Adrenal gland (tissue), 19 donors: ENCODE measurements around the gene AOX1. TPM values are rescaled to one million over a fixed set of nuclear protein-coding genes. Genes with fewer than 3 reads are reported as not detected.
"Not testable (repeated sequence)": the region's sequence is repeated elsewhere in the genome, so short reads cannot be mapped to it uniquely, and the experiment has no call there.

Experiments used
- DNase-seq, 7 donors: peaks; one replicate each; pipeline ENCODE4 v3.0.0-alpha.2; 2019 to 2020
- H3K27ac ChIP-seq, 5 donors: fragments of 200-600 bp; sonication (generic) in 4 of 5; 1 replicate in 3 of 5; 2 replicates in 2 of 5; pipeline versions ENCODE4 v1.5.1 to v1.8.0; 2016 to 2020; ENCODE audit warnings: mild to moderate bottlenecking in 1 of 5
- H3K27me3 ChIP-seq: fragments of 200-600 bp; 2 replicates; pipeline ENCODE4 v1.8.0; 2021
- H3K36me3 ChIP-seq, 2 donors: fragments of 200-600 bp; replicated peaks in 1 of 2; 1 replicate in 1 of 2; 2 replicates in 1 of 2; pipeline versions ENCODE4 v1.5.1 to v1.8.0; 2018 to 2022
- H3K4me1 ChIP-seq, 2 donors: fragments of 200-600 bp; replicated peaks in 1 of 2; 1 replicate in 1 of 2; 2 replicates in 1 of 2; pipeline versions ENCODE4 v1.5.1 to v1.8.0; 2018 to 2021
- H3K4me3 ChIP-seq, 4 donors: fragments of 200-600 bp; sonication (generic) in 3 of 4; one replicate each; pipeline ENCODE4 v1.5.1; 2016 to 2018
- H3K9me3 ChIP-seq, 3 donors: fragments of 200-600 bp; sonication (generic) in 1 of 3; replicated peaks in 1 of 3; 1 replicate in 2 of 3; 2 replicates in 1 of 3; pipeline versions ENCODE4 v1.5.1 to v1.8.0; 2016 to 2021
- CTCF ChIP-seq, 6 experiments: fragments of 450-650 bp in 4 of 6; fragments of 200-600 bp in 2 of 6; sonication (generic) in 1 of 6; IDR thresholded peaks; 1 replicate in 5 of 6; 2 replicates in 1 of 6; pipeline versions ENCODE4 v1.5.1 to v1.8.0; 2016 to 2021; ENCODE audit warnings: antibody characterized with exemption in 6 of 6, mild to moderate bottlenecking in 2 of 6, moderate library complexity in 1 of 6
- POLR2A ChIP-seq, 2 donors: fragments of 450-650 bp; IDR thresholded peaks; one replicate each; pipeline ENCODE4 v1.6.1; 2017; ENCODE audit warnings: antibody characterized with exemption in 2 of 2, mild to moderate bottlenecking in 2 of 2, moderate library complexity in 1 of 2
- WGBS, 4 donors: extraction: QIAGEN DNeasy Blood & Tissue Kit in 2 of 4; methylation state at CpG; one replicate each; pipeline versions ENCODE4 v1.1.5 to v1.1.7; 2013 to 2017; 5-methylcytosine and 5-hydroxymethylcytosine counted together
- intact Hi-C, 2 donors: fragments of 100-400 bp; cut with DNase I; formaldehyde crosslinking; loops; one replicate each; pipeline versions ENCODE4 v1.14.1 to v1.15.0; 2022 to 2023
- long read RNA-seq, 10 donors: library from polyadenylated mRNA in 3 of 10; unstranded in 2 of 10; stranded (forward) in 1 of 10; transcript quantifications; one replicate each; pipeline ENCODE4 v2.0.0 and lab custom pipeline, GENCODE V29; 2021 to 2026
- polyA plus RNA-seq, 3 donors: library from polyadenylated mRNA; stranded (reverse); fragments of 200-250 nt in 2 of 3; fragments of 350-450 nt in 1 of 3; fragmentation: Illumina TruSeq in 1 of 3; extraction: RNeasy Lipid Tissue Mini Kit (QIAGEN cat#74804) in 1 of 3; gene quantifications; one replicate each; pipeline ENCODE4 v1.2.3, GENCODE V29; 2013 to 2014
- total RNA-seq, 9 donors: library from RNA; depleted of rRNA in 4 of 9; stranded (reverse); fragments of >200 nt in 4 of 9; fragments of 120-200 nt in 1 of 9; fragmentation: NEBNext Ultra II Directional in 1 of 9; extraction: Animal tissue kit (Norgen Biotek cat#: 25700) in 1 of 9; gene quantifications; one replicate each; pipeline versions ENCODE4 v1.1.0 to v1.2.4, GENCODE V29; 2013 to 2023
- donor health status: healthy with polysubstance abuse.
- donor health status: Bipolar disorder and iron deficiency.
- donor health status: DM: yes; HTN: yes; CAD: no.
- donor health status: DM: no; HTN: no; CAD: no.
- donor health status: DM: no; HTN: no; CAD: no.
- donor health status: DM: yes; HTN: yes; CAD: no.

AOX1 gene
- total RNA-seq (1,000 to 10,000 TPM in 2 of 9 donors, 100 to 1,000 TPM in 7; 121 to 1,121 (median 877) TPM), polyA plus RNA-seq (100 to 1,000 TPM; 101 to 406 (median 127) TPM)
- long read RNA-seq, donor 1, full-length matches to known transcripts = 8 of 38 reads
- long read RNA-seq, donor 1, partial matches to known transcripts = 30 of 38 reads
- long read RNA-seq, donor 1, other reads (novel, unspliced or antisense) = 0 of 38 reads
- long read RNA-seq, donor 2, full-length matches to known transcripts = 1 of 9 reads
- long read RNA-seq, donor 2, partial matches to known transcripts = 8 of 9 reads
- long read RNA-seq, donor 2, other reads (novel, unspliced or antisense) = 0 of 9 reads
- long read RNA-seq, donor 3, full-length matches to known transcripts = 4 of 9 reads
- long read RNA-seq, donor 3, partial matches to known transcripts = 5 of 9 reads
- long read RNA-seq, donor 3, other reads (novel, unspliced or antisense) = 0 of 9 reads
- long read RNA-seq, donor 4, full-length matches to known transcripts = 41 of 205 reads
- long read RNA-seq, donor 4, partial matches to known transcripts = 133 of 205 reads
- long read RNA-seq, donor 4, other reads (novel, unspliced or antisense) = 31 of 205 reads
- long read RNA-seq, donor 5, full-length matches to known transcripts = 970 of 1,336 reads
- long read RNA-seq, donor 5, partial matches to known transcripts = 237 of 1,336 reads
- long read RNA-seq, donor 5, other reads (novel, unspliced or antisense) = 129 of 1,336 reads
- long read RNA-seq, donor 6, full-length matches to known transcripts = 42 of 118 reads
- long read RNA-seq, donor 6, partial matches to known transcripts = 61 of 118 reads
- long read RNA-seq, donor 6, other reads (novel, unspliced or antisense) = 15 of 118 reads
- long read RNA-seq, donor 7, full-length matches to known transcripts = 3 of 15 reads
- long read RNA-seq, donor 7, partial matches to known transcripts = 12 of 15 reads
- long read RNA-seq, donor 7, other reads (novel, unspliced or antisense) = 0 of 15 reads
- long read RNA-seq, donor 8, full-length matches to known transcripts = 4 of 4 reads
- long read RNA-seq, donor 8, partial matches to known transcripts = 0 of 4 reads
- long read RNA-seq, donor 8, other reads (novel, unspliced or antisense) = 0 of 4 reads
- long read RNA-seq, donor 9, full-length matches to known transcripts = 3 of 17 reads
- long read RNA-seq, donor 9, partial matches to known transcripts = 14 of 17 reads
- long read RNA-seq, donor 9, other reads (novel, unspliced or antisense) = 0 of 17 reads
- long read RNA-seq, donor 10, partial matches to known transcripts = 5 of 5 reads
- long read RNA-seq, donor 10, other reads (novel, unspliced or antisense) = 0 of 5 reads

- Histone ChIP-seq H3K4me1 (peaks cover 15 to 22% of the 10 kb centered on the region in 2 donors), H3K27ac (peak within 1 kb of the TSS; percentile 82 to 96 (median 88)), H3K36me3 (no peaks in the 10 kb centered on the region), H3K4me3 (peak within 1 kb of the TSS; percentile 49 to 71 (median 58)), H3K27me3 (no peaks in the 10 kb centered on the region), H3K9me3 (no peaks in the 10 kb centered on the region)
- peak; percentile 81 to 95 for TF ChIP-seq POLR2A (IDR thresholded peaks at IDR 0.05)
- no peak for TF ChIP-seq CTCF (IDR thresholded peaks at IDR 0.05)
- 1 to 4% (median 2%) methylated on average over 30 to 62 of the region's 62 CpGs for WGBS, 4 donors
- DNase-seq = peak; percentile 87 to 93 (median 91)
- intact Hi-C loops = no loop called here
Observed at GRCh38 chr2:200585730-200586643, at the start of gene AOX1. AOX1 (plus strand) TSS chr2:200586014; CDS start chr2:200586109, 95 bp downstream.

- Histone ChIP-seq H3K27ac (no peak overlapping the region), H3K27me3 (no peaks in the 10 kb centered on the region), H3K9me3 (peaks cover 0 to 4% (median 0%) of the 10 kb centered on the region in 3 donors), H3K36me3 (no peaks in the 10 kb centered on the region), H3K4me3 (no peak overlapping the region), H3K4me1 (no peaks in the 10 kb centered on the region)
- intact Hi-C loops = no loop called here
- WGBS, 4 donors = 98 to 100% (median 100%) methylated on average over 1 of the region's 1 CpG
- no peak for TF ChIP-seq CTCF (IDR thresholded peaks at IDR 0.05)
- TF ChIP-seq POLR2A (IDR thresholded peaks at IDR 0.05) = no peak
- no peak for DNase-seq
Observed at GRCh38 chr2:200538139-200538538, 47.7 kb upstream of the AOX1 start.

- no peak overlapping the region for H3K4me3 ChIP-seq
- H3K4me1 ChIP-seq = no peaks in the 10 kb centered on the region
- H3K27me3 ChIP-seq = no peaks in the 10 kb centered on the region
- intact Hi-C loops = no loop called here
- no peaks in the 10 kb centered on the region for H3K36me3 ChIP-seq
- peaks cover 0 to 4% (median 0%) of the 10 kb centered on the region in 3 donors for H3K9me3 ChIP-seq
- TF ChIP-seq POLR2A (IDR thresholded peaks at IDR 0.05) (no peak), CTCF (IDR thresholded peaks at IDR 0.05) (no peak)
- DNase-seq = no peak
- no peak overlapping the region for H3K27ac ChIP-seq
Observed at GRCh38 chr2:200540793-200541192, 45.0 kb upstream of the AOX1 start.

DNA sequence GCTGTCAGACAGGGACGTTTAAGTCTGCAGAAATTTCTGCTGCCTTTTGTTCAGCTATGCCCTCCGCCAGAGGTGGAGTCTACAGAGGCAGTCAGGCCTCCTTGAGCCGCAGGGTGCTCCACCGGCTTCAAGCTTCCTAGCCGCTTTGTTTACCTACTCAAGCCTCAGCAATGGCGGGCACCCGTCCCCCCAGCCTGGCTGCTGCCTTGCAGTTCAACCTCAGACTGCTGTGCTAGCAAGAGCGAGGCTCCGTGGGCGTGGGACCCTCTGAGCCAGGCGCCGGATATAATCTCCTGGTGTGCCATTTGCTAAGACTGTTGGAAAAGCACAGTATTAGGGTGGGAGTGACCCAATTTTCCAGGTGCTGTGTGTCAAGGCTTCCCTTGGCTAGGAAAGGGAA lies 19.2 kb upstream of the AOX1 start:
- H3K4me1 ChIP-seq, H3K9me3 ChIP-seq, H3K27me3 ChIP-seq, DNase-seq, intact Hi-C loops, H3K4me3 ChIP-seq, H3K27ac ChIP-seq, H3K36me3 ChIP-seq: not testable (repeated sequence)
- 93 to 96% (median 94%) methylated on average over 5 to 12 of the region's 12 CpGs for WGBS, 4 donors
